HEK293 (cell line): ENCODE data around the gene PRKAG2.

Source experiments
- GLI2 ChIP-seq: fragments of 450-650 bp; formaldehyde crosslinking; IDR thresholded peaks from 2 replicates; pipeline ENCODE4; 2017; ENCODE audit warnings: missing biosample characterization, missing genetic modification characterization, low read depth, borderline replicate concordance
- GLIS1 ChIP-seq: fragments of 450-650 bp; formaldehyde crosslinking; IDR thresholded peaks from 2 replicates; pipeline ENCODE4 v1.5.1; 2016; ENCODE audit warnings: missing biosample characterization, missing genetic modification characterization
- GLIS2 ChIP-seq: fragments of 450-650 bp; formaldehyde crosslinking; IDR thresholded peaks from 2 replicates; pipeline ENCODE4 v1.5.1; 2016; ENCODE audit warnings: missing biosample characterization, missing genetic modification characterization
- KLF7 ChIP-seq: fragments of 450-650 bp; formaldehyde crosslinking; IDR thresholded peaks from 2 replicates; pipeline ENCODE4 v1.5.1; 2016; ENCODE audit warnings: missing biosample characterization, missing genetic modification characterization, borderline replicate concordance
- OSR2 ChIP-seq: fragments of 450-650 bp; formaldehyde crosslinking; IDR thresholded peaks from 2 replicates; pipeline ENCODE4 v1.5.1; 2016; ENCODE audit warnings: missing biosample characterization, missing genetic modification characterization
- OVOL3 ChIP-seq: fragments of 450-650 bp; formaldehyde crosslinking; IDR thresholded peaks from 2 replicates; pipeline ENCODE4 v1.5.1; 2016; ENCODE audit warnings: missing biosample characterization, missing genetic modification characterization
- PRDM1 ChIP-seq: fragments of 450-650 bp; formaldehyde crosslinking; IDR thresholded peaks from 2 replicates; pipeline ENCODE4; 2016; ENCODE audit warnings: missing biosample characterization, missing genetic modification characterization
- REPIN1 ChIP-seq: fragments of 450-650 bp; formaldehyde crosslinking; IDR thresholded peaks from 2 replicates; pipeline ENCODE4 v1.5.1; 2017; ENCODE audit warnings: missing biosample characterization, missing genetic modification characterization, low read depth
- SALL2 ChIP-seq: fragments of 450-650 bp; formaldehyde crosslinking; IDR thresholded peaks from 2 replicates; pipeline ENCODE4 v1.5.0; 2017; ENCODE audit warnings: missing biosample characterization, mild to moderate bottlenecking, missing genetic modification characterization, borderline replicate concordance
- WT1 ChIP-seq: fragments of 450-650 bp; formaldehyde crosslinking; IDR thresholded peaks from 2 replicates; pipeline ENCODE4 v1.5.1; 2016; ENCODE audit warnings: missing biosample characterization, missing genetic modification characterization
- ZBTB1 ChIP-seq: fragments of 450-650 bp; formaldehyde crosslinking; IDR thresholded peaks from 2 replicates; pipeline ENCODE4 v1.5.1; 2016; ENCODE audit warnings: missing biosample characterization, missing genetic modification characterization
- ZBTB20 ChIP-seq: fragments of 450-650 bp; formaldehyde crosslinking; IDR thresholded peaks from 2 replicates; pipeline ENCODE4 v1.5.1; 2016; ENCODE audit warnings: missing biosample characterization, missing genetic modification characterization
- ZBTB21 ChIP-seq: fragments of 450-650 bp; formaldehyde crosslinking; IDR thresholded peaks from 2 replicates; pipeline ENCODE4 v1.5.1; 2017; ENCODE audit warnings: missing biosample characterization, missing genetic modification characterization
- ZFP41 ChIP-seq: fragments of 450-650 bp; formaldehyde crosslinking; IDR thresholded peaks from 2 replicates; pipeline ENCODE4 v1.5.1; 2016; ENCODE audit warnings: missing biosample characterization, missing genetic modification characterization, borderline replicate concordance
- ZNF16 ChIP-seq: fragments of 450-650 bp; formaldehyde crosslinking; IDR thresholded peaks from 2 replicates; pipeline ENCODE4 v1.5.1; 2016; ENCODE audit warnings: low read depth, missing biosample characterization, missing genetic modification characterization
- ZNF184 ChIP-seq: fragments of 450-650 bp; IDR thresholded peaks from 2 replicates; pipeline ENCODE4 v1.5.1; 2018; ENCODE audit warnings: missing biosample characterization, mild to moderate bottlenecking, missing genetic modification characterization
- ZNF2 ChIP-seq: fragments of 450-650 bp; formaldehyde crosslinking; IDR thresholded peaks from 2 replicates; pipeline ENCODE4 v1.5.1; 2016; ENCODE audit warnings: missing biosample characterization, missing genetic modification characterization
- ZNF221 ChIP-seq: fragments of 450-650 bp; formaldehyde crosslinking; IDR thresholded peaks from 2 replicates; pipeline ENCODE4 v1.5.1; 2017; ENCODE audit warnings: missing biosample characterization, missing genetic modification characterization, borderline replicate concordance
- ZNF341 ChIP-seq: fragments of 450-650 bp; formaldehyde crosslinking; IDR thresholded peaks from 2 replicates; pipeline ENCODE4; 2016; ENCODE audit warnings: low read depth, missing biosample characterization, missing genetic modification characterization
- ZNF354C ChIP-seq: fragments of 450-650 bp; formaldehyde crosslinking; IDR thresholded peaks from 2 replicates; pipeline ENCODE4 v1.5.1; 2016; ENCODE audit warnings: missing biosample characterization, missing genetic modification characterization, low read depth, borderline replicate concordance
- ZNF548 ChIP-seq: fragments of 450-650 bp; formaldehyde crosslinking; IDR thresholded peaks from 2 replicates; pipeline ENCODE4 v1.5.1; 2016; ENCODE audit warnings: missing biosample characterization, missing genetic modification characterization
- ZNF560 ChIP-seq: fragments of 450-650 bp; formaldehyde crosslinking; IDR thresholded peaks from 2 replicates; pipeline ENCODE4 v1.5.1; 2017; ENCODE audit warnings: missing biosample characterization, missing genetic modification characterization, borderline replicate concordance
- ZNF585B ChIP-seq: fragments of 450-650 bp; formaldehyde crosslinking; IDR thresholded peaks from 2 replicates; pipeline ENCODE4 v1.5.1; 2016; ENCODE audit warnings: missing biosample characterization, missing genetic modification characterization
- ZNF610 ChIP-seq: fragments of 450-650 bp; formaldehyde crosslinking; IDR thresholded peaks from 2 replicates; pipeline ENCODE4 v1.5.1; 2016; ENCODE audit warnings: missing biosample characterization, missing genetic modification characterization, borderline replicate concordance
- ZNF621 ChIP-seq: fragments of 450-650 bp; formaldehyde crosslinking; IDR thresholded peaks from 2 replicates; pipeline ENCODE4 v1.5.1; 2017; ENCODE audit warnings: missing biosample characterization, missing genetic modification characterization
- ZNF830 ChIP-seq: fragments of 450-650 bp; IDR thresholded peaks from 2 replicates; pipeline ENCODE4 v1.5.0; 2018; ENCODE audit warnings: missing biosample characterization, missing genetic modification characterization, low read depth, mild to moderate bottlenecking, moderate library complexity
- ZSCAN23 ChIP-seq: fragments of 450-650 bp; formaldehyde crosslinking; IDR thresholded peaks from 2 replicates; pipeline ENCODE4 v1.5.1; 2016; ENCODE audit warnings: missing biosample characterization, missing genetic modification characterization
- TF ChIP-seq, protein P1 (sequence below): fragments of 450-650 bp; formaldehyde crosslinking; IDR thresholded peaks from 2 replicates; pipeline ENCODE4 v1.5.1; 2016; ENCODE audit warnings: missing biosample characterization, missing genetic modification characterization
- TF ChIP-seq, protein P2 (sequence below): fragments of 450-650 bp; formaldehyde crosslinking; IDR thresholded peaks from 2 replicates; pipeline ENCODE4 v1.5.1; 2017; ENCODE audit warnings: missing biosample characterization, missing genetic modification characterization
- TF ChIP-seq, protein P3 (sequence below): fragments of 450-650 bp; formaldehyde crosslinking; IDR thresholded peaks from 2 replicates; pipeline ENCODE4 v1.5.1; 2016; ENCODE audit warnings: missing biosample characterization, missing genetic modification characterization
- TF ChIP-seq, protein P4 (sequence below): fragments of 450-650 bp; IDR thresholded peaks from 2 replicates; pipeline ENCODE4 v1.5.1; 2018; ENCODE audit warnings: missing biosample characterization, missing genetic modification characterization
- TF ChIP-seq, protein P5 (sequence below): fragments of 450-650 bp; formaldehyde crosslinking; IDR thresholded peaks from 2 replicates; pipeline ENCODE4 v1.5.1; 2016; ENCODE audit warnings: missing biosample characterization, missing genetic modification characterization, low read depth
- TF ChIP-seq, protein P6 (sequence below): fragments of 450-650 bp; formaldehyde crosslinking; IDR thresholded peaks from 2 replicates; pipeline ENCODE4 v1.5.1; 2016; ENCODE audit warnings: missing biosample characterization, missing genetic modification characterization

The PRKAG2 gene

DNA sequence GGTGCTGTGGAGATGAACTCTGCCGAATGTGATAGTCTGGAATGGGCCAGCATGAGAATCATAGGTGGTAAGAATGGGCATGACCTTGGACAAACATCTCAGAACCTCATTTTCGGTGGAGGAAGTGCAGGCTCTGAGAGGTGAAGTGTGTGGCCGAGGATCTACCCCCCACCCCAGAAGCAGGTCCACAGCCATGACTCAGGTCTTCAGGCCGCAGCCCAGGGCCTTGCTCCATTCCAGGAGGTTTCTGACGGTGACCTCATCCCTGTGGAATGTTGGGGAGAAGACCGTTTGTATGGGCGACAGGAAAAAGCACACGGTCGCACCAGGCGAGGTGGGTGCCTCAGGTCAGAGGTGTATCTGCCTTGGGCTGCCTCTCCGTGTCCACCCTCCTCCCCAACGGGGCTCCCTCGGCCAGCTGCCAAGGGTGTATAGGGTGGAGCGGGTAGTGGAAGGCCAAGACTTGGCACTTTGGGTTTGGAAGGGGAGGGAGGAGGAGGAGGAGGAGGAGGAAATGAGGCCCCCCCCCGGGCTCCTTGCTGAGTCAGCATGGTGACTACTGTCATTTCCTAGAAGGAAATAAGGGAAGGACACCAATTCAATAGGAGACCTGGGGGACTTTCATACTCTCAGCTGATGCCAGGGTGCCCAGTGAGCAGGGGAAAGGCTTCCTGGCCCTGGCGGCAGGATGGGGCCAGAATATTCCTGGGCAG is 189.2 kb downstream of the PRKAG2 start (continued):
- no peak for TF ChIP-seq ZNF585B
- no peak for TF ChIP-seq ZNF830
- TF ChIP-seq PRDM1 (tag by site-specific recombination): 0 out of 2 replicates have a peak, but pooled peaks have one; percentile 27
- TF ChIP-seq KLF7 (tag by site-specific recombination): no peak
- TF ChIP-seq, protein P1, sequence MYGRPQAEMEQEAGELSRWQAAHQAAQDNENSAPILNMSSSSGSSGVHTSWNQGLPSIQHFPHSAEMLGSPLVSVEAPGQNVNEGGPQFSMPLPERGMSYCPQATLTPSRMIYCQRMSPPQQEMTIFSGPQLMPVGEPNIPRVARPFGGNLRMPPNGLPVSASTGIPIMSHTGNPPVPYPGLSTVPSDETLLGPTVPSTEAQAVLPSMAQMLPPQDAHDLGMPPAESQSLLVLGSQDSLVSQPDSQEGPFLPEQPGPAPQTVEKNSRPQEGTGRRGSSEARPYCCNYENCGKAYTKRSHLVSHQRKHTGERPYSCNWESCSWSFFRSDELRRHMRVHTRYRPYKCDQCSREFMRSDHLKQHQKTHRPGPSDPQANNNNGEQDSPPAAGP: peak; percentile 66; the same call in 1 of the 2 replicates
- TF ChIP-seq, protein P2, sequence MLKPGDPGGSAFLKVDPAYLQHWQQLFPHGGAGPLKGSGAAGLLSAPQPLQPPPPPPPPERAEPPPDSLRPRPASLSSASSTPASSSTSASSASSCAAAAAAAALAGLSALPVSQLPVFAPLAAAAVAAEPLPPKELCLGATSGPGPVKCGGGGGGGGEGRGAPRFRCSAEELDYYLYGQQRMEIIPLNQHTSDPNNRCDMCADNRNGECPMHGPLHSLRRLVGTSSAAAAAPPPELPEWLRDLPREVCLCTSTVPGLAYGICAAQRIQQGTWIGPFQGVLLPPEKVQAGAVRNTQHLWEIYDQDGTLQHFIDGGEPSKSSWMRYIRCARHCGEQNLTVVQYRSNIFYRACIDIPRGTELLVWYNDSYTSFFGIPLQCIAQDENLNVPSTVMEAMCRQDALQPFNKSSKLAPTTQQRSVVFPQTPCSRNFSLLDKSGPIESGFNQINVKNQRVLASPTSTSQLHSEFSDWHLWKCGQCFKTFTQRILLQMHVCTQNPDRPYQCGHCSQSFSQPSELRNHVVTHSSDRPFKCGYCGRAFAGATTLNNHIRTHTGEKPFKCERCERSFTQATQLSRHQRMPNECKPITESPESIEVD (tag by site-specific recombination): no peak
- TF ChIP-seq ZNF341: no peak
- TF ChIP-seq ZNF621: no peak
- TF ChIP-seq ZNF560 (tag by site-specific recombination): no peak
- no peak for TF ChIP-seq ZBTB20 (tag by site-specific recombination)
- no peak for TF ChIP-seq ZBTB1 (tag by site-specific recombination)
- no peak for TF ChIP-seq ZNF610 (tag by site-specific recombination)
- TF ChIP-seq, protein P3, sequence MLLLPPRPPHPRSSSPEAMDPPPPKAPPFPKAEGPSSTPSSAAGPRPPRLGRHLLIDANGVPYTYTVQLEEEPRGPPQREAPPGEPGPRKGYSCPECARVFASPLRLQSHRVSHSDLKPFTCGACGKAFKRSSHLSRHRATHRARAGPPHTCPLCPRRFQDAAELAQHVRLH: no peak
- TF ChIP-seq ZNF184 (tag by site-specific recombination): no peak
- TF ChIP-seq ZBTB21: 0 out of 2 replicates have a peak, but pooled peaks have one; percentile 7
- no peak for TF ChIP-seq ZSCAN23
- TF ChIP-seq GLIS1 (tag by site-specific recombination): peak; percentile 52
- TF ChIP-seq WT1: peak; percentile 42; the same call in 1 of the 2 replicates
- no peak for TF ChIP-seq ZNF2 (tag by site-specific recombination)
- TF ChIP-seq ZNF16 (tag by site-specific recombination): no peak
- no peak for TF ChIP-seq SALL2 (tag by site-specific recombination)
- TF ChIP-seq OVOL3: no peak
- no peak for TF ChIP-seq REPIN1 (tag by site-specific recombination)
- 0 out of 2 replicates have a peak, but pooled peaks have one; percentile 23 for TF ChIP-seq GLIS2 (tag by site-specific recombination)
- no peak for TF ChIP-seq GLI2
- TF ChIP-seq OSR2 (tag by site-specific recombination): no peak
- no peak for TF ChIP-seq ZNF548 (tag by site-specific recombination)
- no peak for TF ChIP-seq ZNF354C (tag by site-specific recombination)
- TF ChIP-seq, protein P4, sequence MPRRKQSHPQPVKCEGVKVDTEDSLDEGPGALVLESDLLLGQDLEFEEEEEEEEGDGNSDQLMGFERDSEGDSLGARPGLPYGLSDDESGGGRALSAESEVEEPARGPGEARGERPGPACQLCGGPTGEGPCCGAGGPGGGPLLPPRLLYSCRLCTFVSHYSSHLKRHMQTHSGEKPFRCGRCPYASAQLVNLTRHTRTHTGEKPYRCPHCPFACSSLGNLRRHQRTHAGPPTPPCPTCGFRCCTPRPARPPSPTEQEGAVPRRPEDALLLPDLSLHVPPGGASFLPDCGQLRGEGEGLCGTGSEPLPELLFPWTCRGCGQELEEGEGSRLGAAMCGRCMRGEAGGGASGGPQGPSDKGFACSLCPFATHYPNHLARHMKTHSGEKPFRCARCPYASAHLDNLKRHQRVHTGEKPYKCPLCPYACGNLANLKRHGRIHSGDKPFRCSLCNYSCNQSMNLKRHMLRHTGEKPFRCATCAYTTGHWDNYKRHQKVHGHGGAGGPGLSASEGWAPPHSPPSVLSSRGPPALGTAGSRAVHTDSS (tag by site-specific recombination): no peak; the same call in 1 of the 2 replicates
- no peak for TF ChIP-seq ZNF221 (tag by site-specific recombination)
- TF ChIP-seq, protein P5, sequence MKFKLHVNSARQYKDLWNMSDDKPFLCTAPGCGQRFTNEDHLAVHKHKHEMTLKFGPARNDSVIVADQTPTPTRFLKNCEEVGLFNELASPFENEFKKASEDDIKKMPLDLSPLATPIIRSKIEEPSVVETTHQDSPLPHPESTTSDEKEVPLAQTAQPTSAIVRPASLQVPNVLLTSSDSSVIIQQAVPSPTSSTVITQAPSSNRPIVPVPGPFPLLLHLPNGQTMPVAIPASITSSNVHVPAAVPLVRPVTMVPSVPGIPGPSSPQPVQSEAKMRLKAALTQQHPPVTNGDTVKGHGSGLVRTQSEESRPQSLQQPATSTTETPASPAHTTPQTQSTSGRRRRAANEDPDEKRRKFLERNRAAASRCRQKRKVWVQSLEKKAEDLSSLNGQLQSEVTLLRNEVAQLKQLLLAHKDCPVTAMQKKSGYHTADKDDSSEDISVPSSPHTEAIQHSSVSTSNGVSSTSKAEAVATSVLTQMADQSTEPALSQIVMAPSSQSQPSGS (tag by site-specific recombination): peak; percentile 74; the same call in 1 of the 2 replicates
- TF ChIP-seq, protein P6, sequence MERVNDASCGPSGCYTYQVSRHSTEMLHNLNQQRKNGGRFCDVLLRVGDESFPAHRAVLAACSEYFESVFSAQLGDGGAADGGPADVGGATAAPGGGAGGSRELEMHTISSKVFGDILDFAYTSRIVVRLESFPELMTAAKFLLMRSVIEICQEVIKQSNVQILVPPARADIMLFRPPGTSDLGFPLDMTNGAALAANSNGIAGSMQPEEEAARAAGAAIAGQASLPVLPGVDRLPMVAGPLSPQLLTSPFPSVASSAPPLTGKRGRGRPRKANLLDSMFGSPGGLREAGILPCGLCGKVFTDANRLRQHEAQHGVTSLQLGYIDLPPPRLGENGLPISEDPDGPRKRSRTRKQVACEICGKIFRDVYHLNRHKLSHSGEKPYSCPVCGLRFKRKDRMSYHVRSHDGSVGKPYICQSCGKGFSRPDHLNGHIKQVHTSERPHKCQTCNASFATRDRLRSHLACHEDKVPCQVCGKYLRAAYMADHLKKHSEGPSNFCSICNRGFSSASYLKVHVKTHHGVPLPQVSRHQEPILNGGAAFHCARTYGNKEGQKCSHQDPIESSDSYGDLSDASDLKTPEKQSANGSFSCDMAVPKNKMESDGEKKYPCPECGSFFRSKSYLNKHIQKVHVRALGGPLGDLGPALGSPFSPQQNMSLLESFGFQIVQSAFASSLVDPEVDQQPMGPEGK (tag by site-specific recombination): peak; percentile 35; the same call in 1 of the 2 replicates
- TF ChIP-seq ZFP41 (tag by site-specific recombination): no peak
